ENCODE measurements around the gene ZNF888. TPM values are rescaled to one million over a fixed set of nuclear protein-coding genes. Genes with fewer than 3 reads are reported as not detected.

The ZNF888 gene
- total RNA-seq, 1 donor from 2014 or later, result 12.2 TPM

GRCh38 chr19:52898101-52898500 lies 25.1 kb downstream of the ZNF888 start:
- peaks cover 9% of the 10 kb centered on the region for H3K4me1 Mint-ChIP-seq (ENCODE audit: unreplicated experiment)
- H3K9me3 Mint-ChIP-seq (ENCODE audit: unreplicated experiment), result no peaks in the 10 kb centered on the region
- peaks cover 14% of the 10 kb centered on the region for H3K36me3 Mint-ChIP-seq (ENCODE audit: low read depth, unreplicated experiment)
- DNase-seq (ENCODE audit: low spot score), result peak; percentile 40
- H3K4me3 Mint-ChIP-seq (ENCODE audit: unreplicated experiment), result peak overlapping the region; percentile 94
- H3K27ac Mint-ChIP-seq (ENCODE audit: unreplicated experiment), result peak overlapping the region; percentile 91
- peaks cover 5% of the 10 kb centered on the region for H3K27me3 Mint-ChIP-seq (ENCODE audit: unreplicated experiment)
- TF ChIP-seq, protein P1, sequence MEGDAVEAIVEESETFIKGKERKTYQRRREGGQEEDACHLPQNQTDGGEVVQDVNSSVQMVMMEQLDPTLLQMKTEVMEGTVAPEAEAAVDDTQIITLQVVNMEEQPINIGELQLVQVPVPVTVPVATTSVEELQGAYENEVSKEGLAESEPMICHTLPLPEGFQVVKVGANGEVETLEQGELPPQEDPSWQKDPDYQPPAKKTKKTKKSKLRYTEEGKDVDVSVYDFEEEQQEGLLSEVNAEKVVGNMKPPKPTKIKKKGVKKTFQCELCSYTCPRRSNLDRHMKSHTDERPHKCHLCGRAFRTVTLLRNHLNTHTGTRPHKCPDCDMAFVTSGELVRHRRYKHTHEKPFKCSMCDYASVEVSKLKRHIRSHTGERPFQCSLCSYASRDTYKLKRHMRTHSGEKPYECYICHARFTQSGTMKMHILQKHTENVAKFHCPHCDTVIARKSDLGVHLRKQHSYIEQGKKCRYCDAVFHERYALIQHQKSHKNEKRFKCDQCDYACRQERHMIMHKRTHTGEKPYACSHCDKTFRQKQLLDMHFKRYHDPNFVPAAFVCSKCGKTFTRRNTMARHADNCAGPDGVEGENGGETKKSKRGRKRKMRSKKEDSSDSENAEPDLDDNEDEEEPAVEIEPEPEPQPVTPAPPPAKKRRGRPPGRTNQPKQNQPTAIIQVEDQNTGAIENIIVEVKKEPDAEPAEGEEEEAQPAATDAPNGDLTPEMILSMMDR (IDR thresholded peaks at IDR 0.05; ENCODE audit: unreplicated experiment), result no peak

DNA sequence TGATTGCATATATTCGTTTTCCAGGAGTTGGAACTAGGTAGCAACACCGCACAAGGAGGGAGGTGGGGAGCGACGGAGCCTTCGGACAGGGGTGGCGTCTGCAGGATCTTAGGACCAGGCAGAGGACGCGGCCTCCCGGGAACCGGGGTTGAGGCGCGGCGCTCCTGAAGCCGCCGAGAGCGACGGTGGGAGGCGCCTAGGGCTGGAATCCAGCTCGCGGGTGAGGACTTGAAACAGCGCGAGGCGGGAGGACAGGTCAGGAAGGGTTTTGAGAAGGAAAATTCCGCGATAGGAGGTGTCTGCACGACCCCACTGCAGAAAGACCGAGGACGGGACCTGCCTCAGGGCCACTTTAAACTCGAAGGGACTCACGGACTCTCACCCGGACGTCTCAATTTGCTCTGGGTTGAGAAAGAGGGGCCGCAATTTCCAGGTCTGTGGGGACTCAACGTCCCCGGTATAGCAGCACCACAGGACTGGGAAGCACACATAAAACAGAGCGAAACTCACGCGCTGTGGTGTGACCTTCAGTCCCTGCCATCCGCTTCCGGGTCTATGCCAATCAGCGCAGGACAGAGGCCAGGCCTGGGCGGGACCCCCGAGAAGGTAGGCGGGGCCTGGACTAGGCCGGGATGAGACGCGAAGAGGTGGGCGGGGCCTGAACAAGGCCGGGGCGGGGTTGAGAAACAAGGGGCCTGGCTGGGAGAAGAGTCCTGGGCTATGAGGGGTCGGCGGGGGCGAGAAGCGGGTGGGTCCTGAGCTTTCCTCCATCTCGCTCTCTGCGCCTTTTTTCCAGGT lies 25.9 kb downstream of the ZNF888 start, which contains the start of gene ZNF320:
TSS of gene ZNF320 (minus strand) at position 498 of the 798 bp plus-strand sequence. CDS start 7,380 bp downstream, outside the sequence.
- Mint-ChIP-seq H3K36me3 (ENCODE audit: low read depth, unreplicated experiment) (peaks cover 21% of the 10 kb centered on the region), H3K27me3 (ENCODE audit: unreplicated experiment) (peaks cover 7% of the 10 kb centered on the region), H3K4me3 (ENCODE audit: unreplicated experiment) (peak within 1 kb of the TSS; percentile 94), H3K27ac (ENCODE audit: unreplicated experiment) (peak within 1 kb of the TSS; percentile 91), H3K9me3 (ENCODE audit: unreplicated experiment) (no peaks in the 10 kb centered on the region), H3K4me1 (ENCODE audit: unreplicated experiment) (peaks cover 13% of the 10 kb centered on the region)
- TF ChIP-seq, protein P1 (IDR thresholded peaks at IDR 0.05; ENCODE audit: unreplicated experiment), result no peak
- peak; percentile 97 for DNase-seq (ENCODE audit: low spot score)

GRCh38 chr19:52896431-52897137 lies 26.6 kb downstream of the ZNF888 start:
- H3K9me3 Mint-ChIP-seq (ENCODE audit: unreplicated experiment), result no peaks in the 10 kb centered on the region
- peak overlapping the region; percentile 91 for H3K27ac Mint-ChIP-seq (ENCODE audit: unreplicated experiment)
- DNase-seq (ENCODE audit: low spot score), result peak; percentile 28
- H3K4me1 Mint-ChIP-seq (ENCODE audit: unreplicated experiment), result peaks cover 14% of the 10 kb centered on the region
- H3K4me3 Mint-ChIP-seq (ENCODE audit: unreplicated experiment), result peak overlapping the region; percentile 94
- H3K27me3 Mint-ChIP-seq (ENCODE audit: unreplicated experiment), result peaks cover 7% of the 10 kb centered on the region
- H3K36me3 Mint-ChIP-seq (ENCODE audit: low read depth, unreplicated experiment), result peaks cover 25% of the 10 kb centered on the region
- TF ChIP-seq, protein P1 (IDR thresholded peaks at IDR 0.05; ENCODE audit: unreplicated experiment), result no peak

GRCh38 chr19:52891336-52891735 lies 31.9 kb downstream of the ZNF888 start:
- Mint-ChIP-seq H3K9me3 (ENCODE audit: unreplicated experiment) (no peaks in the 10 kb centered on the region), H3K36me3 (ENCODE audit: low read depth, unreplicated experiment) (peaks cover 47% of the 10 kb centered on the region)

More at GRCh38 chr19:52891336-52891735, 31.9 kb downstream of the ZNF888 start:
- peaks cover 14% of the 10 kb centered on the region for H3K4me1 Mint-ChIP-seq (ENCODE audit: unreplicated experiment)
- H3K4me3 Mint-ChIP-seq (ENCODE audit: unreplicated experiment), result peak overlapping the region; percentile 1
- H3K27ac Mint-ChIP-seq (ENCODE audit: unreplicated experiment), result no peak overlapping the region
- TF ChIP-seq, protein P1 (IDR thresholded peaks at IDR 0.05; ENCODE audit: unreplicated experiment), result no peak
- H3K27me3 Mint-ChIP-seq (ENCODE audit: unreplicated experiment), result peaks cover 2% of the 10 kb centered on the region
- no peak for DNase-seq (ENCODE audit: low spot score)
